HEK293 (cell line): ENCODE data around the gene TTC7B.

Source experiments
- BCL11A ChIP-seq: fragments of 450-650 bp; formaldehyde crosslinking; IDR thresholded peaks from 2 replicates; pipeline ENCODE4 v1.5.1; 2016; ENCODE audit warnings: low read depth, missing biosample characterization, missing genetic modification characterization
- CTCF ChIP-seq: fragments of 450-650 bp; formaldehyde crosslinking; IDR thresholded peaks from 2 replicates; pipeline ENCODE4 v1.5.1; 2016; ENCODE audit warnings: missing biosample characterization, missing genetic modification characterization
- GLIS2 ChIP-seq: fragments of 450-650 bp; formaldehyde crosslinking; IDR thresholded peaks from 2 replicates; pipeline ENCODE4 v1.5.1; 2016; ENCODE audit warnings: missing biosample characterization, missing genetic modification characterization
- IKZF3 ChIP-seq: fragments of 450-650 bp; IDR thresholded peaks from 2 replicates; pipeline ENCODE4 v1.5.0; 2018; ENCODE audit warnings: missing biosample characterization, mild to moderate bottlenecking, missing genetic modification characterization, moderate library complexity
- SCRT2 ChIP-seq: fragments of 450-650 bp; formaldehyde crosslinking; IDR thresholded peaks from 2 replicates; pipeline ENCODE4 v1.5.1; 2016; ENCODE audit warnings: missing biosample characterization, missing genetic modification characterization
- YY2 ChIP-seq: fragments of 450-650 bp; formaldehyde crosslinking; IDR thresholded peaks from 2 replicates; pipeline ENCODE4 v1.5.1; 2016; ENCODE audit warnings: missing biosample characterization, missing genetic modification characterization
- ZBTB48 ChIP-seq: fragments of 450-650 bp; formaldehyde crosslinking; IDR thresholded peaks from 2 replicates; pipeline ENCODE4 v1.5.1; 2016; ENCODE audit warnings: missing biosample characterization, missing genetic modification characterization
- ZFP3 ChIP-seq: fragments of 450-650 bp; formaldehyde crosslinking; IDR thresholded peaks from 2 replicates; pipeline ENCODE4 v1.5.1; 2016; ENCODE audit warnings: low read depth, missing biosample characterization, missing genetic modification characterization
- ZNF157 ChIP-seq: fragments of 450-650 bp; formaldehyde crosslinking; IDR thresholded peaks from 2 replicates; pipeline ENCODE4 v1.5.1; 2016; ENCODE audit warnings: missing biosample characterization, missing genetic modification characterization
- ZNF214 ChIP-seq: fragments of 450-650 bp; formaldehyde crosslinking; IDR thresholded peaks from 2 replicates; pipeline ENCODE4 v1.5.1; 2017; ENCODE audit warnings: missing biosample characterization, mild to moderate bottlenecking, missing genetic modification characterization, borderline replicate concordance
- ZNF292 ChIP-seq: fragments of 450-650 bp; formaldehyde crosslinking; IDR thresholded peaks from 2 replicates; pipeline ENCODE4 v1.5.1; 2016; ENCODE audit warnings: low read depth, missing biosample characterization, missing genetic modification characterization, borderline replicate concordance
- ZNF354C ChIP-seq: fragments of 450-650 bp; formaldehyde crosslinking; IDR thresholded peaks from 2 replicates; pipeline ENCODE4 v1.5.1; 2016; ENCODE audit warnings: missing biosample characterization, missing genetic modification characterization, low read depth, borderline replicate concordance
- ZNF518A ChIP-seq: fragments of 450-650 bp; formaldehyde crosslinking; conservative IDR thresholded peaks from 2 replicates; pipeline ENCODE4 v1.5.1; 2016; ENCODE audit warnings: low read depth, missing biosample characterization, missing genetic modification characterization
- ZNF670 ChIP-seq: fragments of 450-650 bp; formaldehyde crosslinking; IDR thresholded peaks from 2 replicates; pipeline ENCODE4 v1.5.1; 2016; ENCODE audit warnings: missing biosample characterization, missing genetic modification characterization, low read depth
- ZNF704 ChIP-seq: fragments of 450-650 bp; formaldehyde crosslinking; IDR thresholded peaks from 2 replicates; pipeline ENCODE4 v1.5.1; 2016; ENCODE audit warnings: missing biosample characterization, missing genetic modification characterization
- ZNF747 ChIP-seq: fragments of 450-650 bp; formaldehyde crosslinking; IDR thresholded peaks from 2 replicates; pipeline ENCODE4 v1.5.1; 2016; ENCODE audit warnings: missing biosample characterization, missing genetic modification characterization
- ZNF791 ChIP-seq: fragments of 450-650 bp; formaldehyde crosslinking; IDR thresholded peaks from 2 replicates; pipeline ENCODE4 v1.5.1; 2016; ENCODE audit warnings: missing biosample characterization, missing genetic modification characterization
- ZXDB ChIP-seq: fragments of 450-650 bp; formaldehyde crosslinking; IDR thresholded peaks from 2 replicates; pipeline ENCODE4 v1.5.1; 2016; ENCODE audit warnings: missing biosample characterization, missing genetic modification characterization
- TF ChIP-seq, protein P1 (sequence below): fragments of 450-650 bp; formaldehyde crosslinking; IDR thresholded peaks from 2 replicates; pipeline ENCODE4 v1.5.1; 2016; ENCODE audit warnings: missing biosample characterization, missing genetic modification characterization, borderline replicate concordance
- TF ChIP-seq, protein P2 (sequence below): fragments of 450-650 bp; formaldehyde crosslinking; IDR thresholded peaks from 2 replicates; pipeline ENCODE4 v1.5.0; 2017; ENCODE audit warnings: missing biosample characterization, missing genetic modification characterization, borderline replicate concordance

Gene TTC7B

GRCh38 chr14:90495357-90496276, 320.6 kb downstream of the TTC7B start (continued):
- TF ChIP-seq, protein P1, sequence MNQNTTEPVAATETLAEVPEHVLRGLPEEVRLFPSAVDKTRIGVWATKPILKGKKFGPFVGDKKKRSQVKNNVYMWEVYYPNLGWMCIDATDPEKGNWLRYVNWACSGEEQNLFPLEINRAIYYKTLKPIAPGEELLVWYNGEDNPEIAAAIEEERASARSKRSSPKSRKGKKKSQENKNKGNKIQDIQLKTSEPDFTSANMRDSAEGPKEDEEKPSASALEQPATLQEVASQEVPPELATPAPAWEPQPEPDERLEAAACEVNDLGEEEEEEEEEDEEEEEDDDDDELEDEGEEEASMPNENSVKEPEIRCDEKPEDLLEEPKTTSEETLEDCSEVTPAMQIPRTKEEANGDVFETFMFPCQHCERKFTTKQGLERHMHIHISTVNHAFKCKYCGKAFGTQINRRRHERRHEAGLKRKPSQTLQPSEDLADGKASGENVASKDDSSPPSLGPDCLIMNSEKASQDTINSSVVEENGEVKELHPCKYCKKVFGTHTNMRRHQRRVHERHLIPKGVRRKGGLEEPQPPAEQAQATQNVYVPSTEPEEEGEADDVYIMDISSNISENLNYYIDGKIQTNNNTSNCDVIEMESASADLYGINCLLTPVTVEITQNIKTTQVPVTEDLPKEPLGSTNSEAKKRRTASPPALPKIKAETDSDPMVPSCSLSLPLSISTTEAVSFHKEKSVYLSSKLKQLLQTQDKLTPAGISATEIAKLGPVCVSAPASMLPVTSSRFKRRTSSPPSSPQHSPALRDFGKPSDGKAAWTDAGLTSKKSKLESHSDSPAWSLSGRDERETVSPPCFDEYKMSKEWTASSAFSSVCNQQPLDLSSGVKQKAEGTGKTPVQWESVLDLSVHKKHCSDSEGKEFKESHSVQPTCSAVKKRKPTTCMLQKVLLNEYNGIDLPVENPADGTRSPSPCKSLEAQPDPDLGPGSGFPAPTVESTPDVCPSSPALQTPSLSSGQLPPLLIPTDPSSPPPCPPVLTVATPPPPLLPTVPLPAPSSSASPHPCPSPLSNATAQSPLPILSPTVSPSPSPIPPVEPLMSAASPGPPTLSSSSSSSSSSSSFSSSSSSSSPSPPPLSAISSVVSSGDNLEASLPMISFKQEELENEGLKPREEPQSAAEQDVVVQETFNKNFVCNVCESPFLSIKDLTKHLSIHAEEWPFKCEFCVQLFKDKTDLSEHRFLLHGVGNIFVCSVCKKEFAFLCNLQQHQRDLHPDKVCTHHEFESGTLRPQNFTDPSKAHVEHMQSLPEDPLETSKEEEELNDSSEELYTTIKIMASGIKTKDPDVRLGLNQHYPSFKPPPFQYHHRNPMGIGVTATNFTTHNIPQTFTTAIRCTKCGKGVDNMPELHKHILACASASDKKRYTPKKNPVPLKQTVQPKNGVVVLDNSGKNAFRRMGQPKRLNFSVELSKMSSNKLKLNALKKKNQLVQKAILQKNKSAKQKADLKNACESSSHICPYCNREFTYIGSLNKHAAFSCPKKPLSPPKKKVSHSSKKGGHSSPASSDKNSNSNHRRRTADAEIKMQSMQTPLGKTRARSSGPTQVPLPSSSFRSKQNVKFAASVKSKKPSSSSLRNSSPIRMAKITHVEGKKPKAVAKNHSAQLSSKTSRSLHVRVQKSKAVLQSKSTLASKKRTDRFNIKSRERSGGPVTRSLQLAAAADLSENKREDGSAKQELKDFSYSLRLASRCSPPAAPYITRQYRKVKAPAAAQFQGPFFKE (tag by site-specific recombination), result no peak
- TF ChIP-seq ZNF354C (tag by site-specific recombination), result no peak
- TF ChIP-seq, protein P2, sequence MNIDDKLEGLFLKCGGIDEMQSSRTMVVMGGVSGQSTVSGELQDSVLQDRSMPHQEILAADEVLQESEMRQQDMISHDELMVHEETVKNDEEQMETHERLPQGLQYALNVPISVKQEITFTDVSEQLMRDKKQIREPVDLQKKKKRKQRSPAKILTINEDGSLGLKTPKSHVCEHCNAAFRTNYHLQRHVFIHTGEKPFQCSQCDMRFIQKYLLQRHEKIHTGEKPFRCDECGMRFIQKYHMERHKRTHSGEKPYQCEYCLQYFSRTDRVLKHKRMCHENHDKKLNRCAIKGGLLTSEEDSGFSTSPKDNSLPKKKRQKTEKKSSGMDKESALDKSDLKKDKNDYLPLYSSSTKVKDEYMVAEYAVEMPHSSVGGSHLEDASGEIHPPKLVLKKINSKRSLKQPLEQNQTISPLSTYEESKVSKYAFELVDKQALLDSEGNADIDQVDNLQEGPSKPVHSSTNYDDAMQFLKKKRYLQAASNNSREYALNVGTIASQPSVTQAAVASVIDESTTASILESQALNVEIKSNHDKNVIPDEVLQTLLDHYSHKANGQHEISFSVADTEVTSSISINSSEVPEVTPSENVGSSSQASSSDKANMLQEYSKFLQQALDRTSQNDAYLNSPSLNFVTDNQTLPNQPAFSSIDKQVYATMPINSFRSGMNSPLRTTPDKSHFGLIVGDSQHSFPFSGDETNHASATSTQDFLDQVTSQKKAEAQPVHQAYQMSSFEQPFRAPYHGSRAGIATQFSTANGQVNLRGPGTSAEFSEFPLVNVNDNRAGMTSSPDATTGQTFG (tag by site-specific recombination), result no peak
- no peak for TF ChIP-seq IKZF3 (tag by site-specific recombination)
- TF ChIP-seq ZNF791 (tag by site-specific recombination), result no peak
- no peak for TF ChIP-seq ZNF292 (tag by site-specific recombination)
- TF ChIP-seq ZNF214 (tag by site-specific recombination), result no peak
- TF ChIP-seq BCL11A (tag by site-specific recombination), result no peak
- no peak for TF ChIP-seq CTCF (tag by site-specific recombination)
- TF ChIP-seq ZNF747, result no peak
- TF ChIP-seq ZBTB48 (tag by site-specific recombination), result no peak
- TF ChIP-seq ZFP3 (tag by site-specific recombination), result no peak
- no peak for TF ChIP-seq ZNF670
- no peak for TF ChIP-seq YY2 (tag by site-specific recombination)
- TF ChIP-seq GLIS2, result peak; percentile 71
- TF ChIP-seq ZNF518A (tag by site-specific recombination), result no peak
- TF ChIP-seq ZNF157 (tag by site-specific recombination), result no peak
- TF ChIP-seq SCRT2, result no peak
- TF ChIP-seq ZNF704, result no peak
- TF ChIP-seq ZXDB (tag by site-specific recombination), result no peak
